Gastroesophageal sphincter (tissue), 3 donors: ENCODE data around the gene ITPKC.

Source experiments
- CTCF ChIP-seq, 4 experiments: fragments of 200-600 bp in 2 of 4; fragments of 450-650 bp in 2 of 4; sonication (generic) in 1 of 4; IDR thresholded peaks; one replicate each; pipeline ENCODE4 v1.5.1; 2017 to 2019; ENCODE audit warnings: antibody characterized with exemption in 4 of 4, mild to moderate bottlenecking in 2 of 4, moderate library complexity in 2 of 4
- EP300 ChIP-seq: sonication (generic); formaldehyde crosslinking; IDR thresholded peaks from one replicate; pipeline ENCODE4 v1.6.1; 2017; ENCODE audit warnings: antibody characterized with exemption, mild to moderate bottlenecking
- POLR2A ChIP-seq, 2 donors: fragments of 450-650 bp; IDR thresholded peaks; one replicate each; pipeline ENCODE4 v1.6.1; 2017; ENCODE audit warnings: antibody characterized with exemption in 2 of 2, mild to moderate bottlenecking in 2 of 2, moderate library complexity in 1 of 2

- TF ChIP-seq CTCF (IDR thresholded peaks at IDR 0.05) (no peak), POLR2A (IDR thresholded peaks at IDR 0.05) (no peak), EP300 (no peak)
These were observed 3.0 kb upstream of the ITPKC start for GRCh38 chr19:40713939-40714338.
